GM18909 (cell line): ENCODE results near the gene SLC16A7.
A peak's percentile ranks its signal among the peaks of the same experiment; 100 is the strongest.

Source experiments
- ATAC-seq: cut with Tn5 transposase; IDR thresholded peaks from one replicate; pipeline ENCODE4 v1.9.1; 2021; ENCODE audit warnings: mild to moderate bottlenecking; ENCODE audit not compliant: unreplicated experiment, poor library complexity

SLC16A7 gene

DNA sequence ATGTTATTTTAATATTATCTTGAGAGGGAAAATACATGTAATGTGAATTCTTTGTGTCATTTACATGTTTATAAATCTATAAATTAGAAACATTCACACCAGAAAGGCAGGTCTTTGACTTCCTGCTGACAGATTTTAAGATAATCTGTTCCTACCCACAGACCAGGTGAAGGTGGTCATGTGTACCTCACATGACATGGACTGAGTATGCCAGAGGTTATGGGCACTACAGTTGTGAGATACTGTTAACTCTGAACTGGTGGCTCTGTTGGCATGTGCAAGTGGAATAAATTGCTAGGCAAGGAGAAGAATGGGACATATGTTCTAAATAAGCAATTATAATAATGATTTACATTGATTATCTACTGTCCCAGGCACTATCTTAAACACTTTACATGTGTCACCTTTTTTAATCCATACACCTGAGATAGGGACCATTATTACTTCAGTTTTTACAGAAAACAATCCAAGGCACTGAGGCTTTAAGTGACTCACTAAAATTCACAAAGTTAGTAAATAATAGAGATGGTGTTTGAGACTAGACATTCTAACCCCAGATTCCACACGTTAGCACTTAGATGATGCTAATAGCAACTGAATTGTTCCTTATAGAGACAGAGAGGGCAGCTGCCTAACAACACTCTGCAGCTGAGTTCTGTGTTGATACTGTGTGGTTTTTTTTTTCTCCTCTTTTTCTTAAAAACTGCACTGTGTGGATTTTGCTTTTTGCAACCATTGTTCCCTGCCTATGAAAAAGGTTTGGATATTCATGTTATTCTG, 23.8 kb downstream of the SLC16A7 start:
- ATAC-seq, result peak; percentile 60

GRCh38 chr12:59620326-59620725, 24.5 kb downstream of the SLC16A7 start:
- ATAC-seq, result peak; percentile 29

- ATAC-seq, result no peak
Measured at GRCh38 chr12:59624732-59625460, 29.1 kb downstream of the SLC16A7 start.

GRCh38 chr12:59626382-59626781, 30.6 kb downstream of the SLC16A7 start:
- ATAC-seq, result no peak

GRCh38 chr12:59627582-59627981, 31.8 kb downstream of the SLC16A7 start:
- ATAC-seq, result peak; percentile 73

GRCh38 chr12:59629890-59630289, 34.1 kb downstream of the SLC16A7 start:
- no peak for ATAC-seq

DNA sequence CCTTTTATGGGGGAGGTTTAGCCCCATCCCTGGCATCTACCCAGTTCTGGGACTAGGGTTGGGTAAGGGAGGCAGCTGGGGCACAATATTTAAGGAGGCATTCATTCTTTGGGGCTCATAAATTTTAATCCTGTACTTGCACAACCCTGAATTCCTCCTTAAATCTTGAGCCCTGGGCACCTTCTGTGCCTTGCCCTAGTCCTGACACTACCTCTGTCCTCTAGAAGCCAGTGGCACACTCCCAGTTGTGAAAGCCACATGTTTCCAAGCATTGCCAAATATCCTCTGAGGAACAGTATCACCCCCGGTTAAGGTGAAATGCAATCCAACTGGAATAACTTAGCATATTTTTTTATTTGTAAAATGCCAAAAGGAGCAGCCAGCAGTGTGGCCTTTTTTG, 36.6 kb downstream of the SLC16A7 start:
- ATAC-seq, result no peak

DNA sequence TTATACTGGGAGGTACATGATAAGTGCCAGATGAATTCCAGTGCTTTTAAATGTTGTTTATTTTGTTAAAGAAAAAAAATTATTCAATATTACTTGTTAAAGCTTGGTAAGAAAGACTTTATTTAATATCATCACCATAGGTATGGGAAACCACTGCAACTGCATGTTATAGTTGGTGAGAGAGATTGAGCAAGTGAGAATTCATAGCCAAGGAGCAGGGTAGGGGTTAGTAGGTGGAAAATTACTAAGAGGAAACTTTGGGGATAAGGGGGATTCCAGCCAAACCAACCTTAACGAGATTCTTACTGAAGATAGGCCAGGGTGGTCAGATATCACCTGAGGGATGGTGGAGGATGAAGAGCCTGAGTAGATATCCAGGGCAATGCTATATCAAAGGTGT, 38.4 kb downstream of the SLC16A7 start:
- ATAC-seq, result no peak

GRCh38 chr12:59636945-59637691, 41.3 kb downstream of the SLC16A7 start:
- peak; percentile 67 for ATAC-seq

- ATAC-seq, result no peak
Measured at GRCh38 chr12:59637692-59638070, 41.9 kb downstream of the SLC16A7 start.

DNA sequence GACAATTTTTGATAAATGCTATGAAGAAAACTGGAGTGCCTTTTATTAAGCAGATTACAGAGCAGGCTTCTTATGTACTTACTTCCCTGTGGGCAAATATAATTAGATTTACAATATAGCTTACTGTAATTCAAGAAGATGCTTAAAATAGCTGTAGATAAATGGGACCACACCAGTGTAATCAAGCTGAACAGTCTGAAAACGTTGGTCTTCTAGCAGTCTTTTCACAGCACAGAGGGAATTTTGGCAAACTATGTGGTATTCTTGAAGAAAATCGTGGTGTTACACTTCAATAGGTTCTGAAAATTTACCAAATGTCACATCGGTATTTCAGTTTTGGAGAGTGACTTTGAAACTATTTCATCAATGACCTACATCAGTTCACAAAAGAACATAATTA, 47.7 kb downstream of the SLC16A7 start:
- ATAC-seq, result no peak

DNA sequence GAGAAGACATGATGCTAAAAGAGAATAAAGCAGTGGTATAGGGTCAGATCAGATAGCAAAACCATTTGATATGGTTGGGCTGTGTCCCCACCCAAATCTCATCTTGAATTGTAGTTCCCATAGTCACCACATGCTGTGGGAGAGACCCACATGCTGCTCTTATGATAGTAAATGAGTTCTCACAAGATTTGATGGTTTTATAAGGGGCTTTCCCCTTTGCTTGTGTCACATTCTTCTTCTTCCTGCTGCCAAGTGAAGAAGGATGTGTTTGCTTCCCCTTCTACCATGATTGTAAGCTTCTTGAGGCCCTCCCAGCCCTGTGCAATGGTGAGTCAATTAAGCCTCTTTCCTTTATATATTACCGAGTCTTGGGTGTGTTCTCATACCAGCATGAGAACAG, 49.4 kb downstream of the SLC16A7 start:
- no peak for ATAC-seq

DNA sequence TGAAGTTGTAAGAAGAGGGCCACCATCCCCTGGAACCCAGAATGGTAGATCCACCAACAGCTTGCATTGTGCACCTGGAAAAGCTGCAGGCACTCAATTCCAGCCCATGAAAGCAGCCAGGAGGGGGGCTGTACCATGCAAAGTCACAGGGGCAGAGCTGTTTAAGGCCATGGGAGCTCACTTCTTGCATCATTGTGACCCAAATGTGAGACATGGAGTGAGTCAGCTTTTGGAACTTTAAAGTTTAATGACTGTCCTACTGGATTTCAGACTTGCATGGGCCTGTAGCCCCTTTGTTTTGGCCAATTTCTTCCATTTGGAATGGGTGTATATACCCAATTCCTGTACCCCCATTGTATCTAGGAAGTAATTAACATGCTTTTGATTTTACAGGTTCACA, 50.8 kb downstream of the SLC16A7 start:
- ATAC-seq, result no peak

- no peak for ATAC-seq
Measured at GRCh38 chr12:59649203-59649602, 53.4 kb downstream of the SLC16A7 start.

GRCh38 chr12:59650588-59651228, 54.9 kb downstream of the SLC16A7 start:
- ATAC-seq, result no peak

DNA sequence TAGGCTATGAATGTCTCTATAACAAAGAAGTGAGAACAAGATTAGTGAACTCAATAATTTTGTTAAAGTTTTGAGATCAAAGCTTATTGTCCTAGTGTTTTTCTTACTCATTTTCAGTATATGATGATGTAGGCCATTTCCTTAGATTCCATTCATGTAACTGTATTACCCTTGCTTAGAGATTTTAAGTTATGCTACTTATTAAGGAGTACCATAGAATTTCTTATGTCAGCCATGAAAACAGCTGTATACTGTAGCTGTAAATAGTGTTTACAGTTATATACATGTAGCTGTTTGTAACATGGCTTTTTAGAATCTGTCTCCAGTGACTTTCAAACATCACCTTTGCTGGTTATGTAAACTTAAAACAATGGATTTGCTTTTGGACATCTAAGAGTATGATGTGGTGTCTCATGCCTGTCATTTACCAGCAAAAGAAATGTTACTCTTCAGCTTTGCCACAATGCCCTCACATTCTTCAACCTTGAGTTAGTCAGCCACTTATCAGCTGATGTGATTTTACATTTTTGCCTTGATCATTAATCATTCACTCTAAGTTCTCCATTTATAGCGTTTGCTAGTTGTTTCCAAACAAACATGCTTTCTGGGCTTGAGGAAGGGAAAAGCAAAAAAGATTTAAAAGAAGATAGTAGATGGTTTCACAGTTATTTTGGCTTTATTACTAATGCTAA, 55.5 kb downstream of the SLC16A7 start:
- ATAC-seq, result no peak

DNA sequence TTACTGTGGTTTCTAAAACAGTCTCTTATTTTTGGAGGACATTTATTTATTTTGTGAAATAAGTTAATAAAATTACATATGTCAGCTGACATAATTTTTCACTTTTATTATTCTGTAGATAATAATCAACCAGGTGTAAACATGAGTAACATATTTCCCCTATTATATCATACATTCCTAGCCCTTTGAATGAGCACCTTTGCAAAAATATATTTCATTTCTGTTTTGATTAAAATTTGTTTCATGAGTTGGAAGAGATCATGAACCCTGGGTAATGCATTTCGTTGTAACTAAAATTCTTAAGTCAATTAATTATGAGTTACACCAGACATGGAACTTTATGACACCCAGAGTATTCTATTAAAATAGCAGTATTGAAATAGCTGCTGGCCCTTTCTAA, 56.3 kb downstream of the SLC16A7 start:
- ATAC-seq, result no peak

GRCh38 chr12:59654061-59654460, 58.2 kb downstream of the SLC16A7 start:
- no peak for ATAC-seq

DNA sequence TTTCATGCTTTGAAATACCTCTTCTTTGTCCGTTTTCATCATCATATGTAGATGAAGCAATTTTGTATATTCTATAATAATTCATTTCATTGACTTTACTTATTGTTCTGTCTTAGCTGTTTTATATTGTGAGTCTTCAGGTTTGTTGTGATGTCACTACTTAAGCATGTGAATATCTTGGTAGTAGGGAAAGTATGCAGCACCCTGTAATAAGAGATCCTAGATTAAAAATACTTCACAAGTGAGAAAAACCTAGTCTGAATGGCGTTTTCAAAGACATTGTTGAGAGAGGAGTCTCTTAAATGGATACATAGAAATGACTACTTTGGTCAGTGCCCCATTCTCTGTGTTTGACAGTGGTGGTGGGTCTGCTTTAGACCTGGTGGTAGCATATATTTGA, 61.4 kb downstream of the SLC16A7 start:
- ATAC-seq, result no peak

DNA sequence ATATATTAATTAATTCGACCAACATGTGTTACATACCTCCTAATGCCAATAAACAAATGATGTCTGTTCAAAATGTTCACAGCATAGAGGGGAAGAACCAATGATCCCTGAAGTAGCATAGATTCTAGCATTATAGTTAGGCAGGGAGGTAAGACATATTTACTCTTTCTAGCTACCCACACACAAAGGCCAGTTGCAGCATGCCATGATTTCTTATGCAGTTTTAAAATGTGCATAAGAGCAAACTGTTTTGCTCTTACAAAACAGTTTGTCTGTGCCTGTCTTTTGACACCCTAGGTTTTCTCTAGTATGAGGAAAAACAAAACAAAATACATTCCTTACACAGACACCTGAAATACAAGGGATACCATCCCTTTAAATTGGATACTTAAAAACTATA, 61.9 kb downstream of the SLC16A7 start:
- no peak for ATAC-seq
